Stimulated activated naive B cell treated with anti-CD40 and anti-IgM and Interleukin-4, amounts not matched to agents 10 μg/mL and 1 μg/mL and 100 μg/mL, for 72 hours (primary cell): ENCODE measurements around the gene MSH5.
A peak's percentile ranks its signal among the peaks of the same experiment; 100 is the strongest.

Source experiments
- ATAC-seq, 2 donors: fragments of 150-1000 bp; cut with Tn5 transposase; replicated peaks; 2 replicates each; pipeline ENCODE4 v1.10.0; 2021; ENCODE audit warnings: moderate library complexity in 1 of 2
- DNase-seq: peaks from one replicate; pipeline ENCODE4 v3.0.0; 2021
- H3K27ac Mint-ChIP-seq: one replicate; pipeline ENCODE4 v1.8.0; 2022; ENCODE audit warnings: mild to moderate bottlenecking, mixed read lengths
- H3K27me3 Mint-ChIP-seq, 2 donors: one replicate each; pipeline ENCODE4 v1.8.0; 2022; ENCODE audit warnings: mixed read lengths in 2 of 2
- H3K36me3 Mint-ChIP-seq, 2 donors: one replicate each; pipeline ENCODE4 v1.8.0; 2022; ENCODE audit warnings: mixed read lengths in 2 of 2, mild to moderate bottlenecking in 1 of 2
- H3K4me1 Mint-ChIP-seq, 2 donors: one replicate each; pipeline ENCODE4 v1.8.0; 2022; ENCODE audit warnings: mixed read lengths in 2 of 2, mild to moderate bottlenecking in 1 of 2
- H3K4me3 Mint-ChIP-seq, 2 donors: one replicate each; pipeline ENCODE4 v1.8.0; 2022; ENCODE audit warnings: mild to moderate bottlenecking in 2 of 2, mixed read lengths in 2 of 2, moderate library complexity in 1 of 2
- H3K9me3 Mint-ChIP-seq, 2 donors: one replicate each; pipeline ENCODE4 v1.8.0; 2022; ENCODE audit warnings: mixed read lengths in 2 of 2, mild to moderate bottlenecking in 1 of 2

MSH5 gene

GRCh38 chr6:31739639-31740396 is at the start of gene MSH5:
MSH5 (plus strand) TSS chr6:31740005; CDS start chr6:31740467, 462 bp downstream.
- Mint-ChIP-seq H3K4me1 (peaks cover 29 to 51% of the 10 kb centered on the region in 2 donors), H3K36me3 (peaks cover 29 to 41% of the 10 kb centered on the region in 2 donors), H3K4me3 (peak within 1 kb of the TSS; percentile 93 to 98), H3K9me3 (no peaks in the 10 kb centered on the region), H3K27me3 (no peaks in the 10 kb centered on the region), H3K27ac (peak within 1 kb of the TSS; percentile 95)
- DNase-seq (peak; percentile 97), ATAC-seq (peak; percentile 85 to 88)

GRCh38 chr6:31690231-31691077 is 49.4 kb upstream of the MSH5 start:
- Mint-ChIP-seq H3K4me1 (peaks cover 18 to 23% of the 10 kb centered on the region in 2 donors), H3K4me3 (peak overlapping the region in 1 of 2 donors; percentile 8), H3K9me3 (no peaks in the 10 kb centered on the region), H3K27ac (peak overlapping the region; percentile 78), H3K36me3 (peaks cover 52 to 66% of the 10 kb centered on the region in 2 donors), H3K27me3 (no peaks in the 10 kb centered on the region)
- DNase-seq: no peak
- peak in 1 of 2 donors; percentile 68 for ATAC-seq

GRCh38 chr6:31691078-31691463 is 48.7 kb upstream of the MSH5 start:
- no peak overlapping the region for H3K4me3 Mint-ChIP-seq
- H3K27me3 Mint-ChIP-seq: no peaks in the 10 kb centered on the region
- ATAC-seq (no peak), DNase-seq (no peak)
- H3K4me1 Mint-ChIP-seq: peaks cover 18 to 23% of the 10 kb centered on the region in 2 donors
- H3K27ac Mint-ChIP-seq: peak overlapping the region; percentile 77
- peaks cover 47 to 60% of the 10 kb centered on the region in 2 donors for H3K36me3 Mint-ChIP-seq
- H3K9me3 Mint-ChIP-seq: no peaks in the 10 kb centered on the region

- no peak overlapping the region for H3K4me3 Mint-ChIP-seq
- no peaks in the 10 kb centered on the region for H3K9me3 Mint-ChIP-seq
- no peaks in the 10 kb centered on the region for H3K27me3 Mint-ChIP-seq
- no peak for DNase-seq
- peaks cover 42 to 59% of the 10 kb centered on the region in 2 donors for H3K36me3 Mint-ChIP-seq
- peaks cover 18 to 23% of the 10 kb centered on the region in 2 donors for H3K4me1 Mint-ChIP-seq
- no peak for ATAC-seq
- H3K27ac Mint-ChIP-seq: no peak overlapping the region
Measured at GRCh38 chr6:31691564-31692108, 48.2 kb upstream of the MSH5 start.

- H3K36me3 Mint-ChIP-seq: peaks cover 43 to 59% of the 10 kb centered on the region in 2 donors
- H3K27me3 Mint-ChIP-seq: no peaks in the 10 kb centered on the region
- ATAC-seq (no peak), DNase-seq (no peak)
- no peak overlapping the region for H3K4me3 Mint-ChIP-seq
- peaks cover 20 to 23% of the 10 kb centered on the region in 2 donors for H3K4me1 Mint-ChIP-seq
- H3K27ac Mint-ChIP-seq: no peak overlapping the region
- no peaks in the 10 kb centered on the region for H3K9me3 Mint-ChIP-seq
Measured at GRCh38 chr6:31692353-31692752, 47.5 kb upstream of the MSH5 start.

GRCh38 chr6:31692886-31693285 is 46.9 kb upstream of the MSH5 start:
- peaks cover 23 to 24% of the 10 kb centered on the region in 2 donors for H3K4me1 Mint-ChIP-seq
- no peak for DNase-seq
- no peaks in the 10 kb centered on the region for H3K9me3 Mint-ChIP-seq
- no peaks in the 10 kb centered on the region for H3K27me3 Mint-ChIP-seq
- no peak overlapping the region for H3K27ac Mint-ChIP-seq
- no peak overlapping the region for H3K4me3 Mint-ChIP-seq
- no peak for ATAC-seq
- H3K36me3 Mint-ChIP-seq: peaks cover 41 to 59% of the 10 kb centered on the region in 2 donors

GRCh38 chr6:31693535-31693934 is 46.3 kb upstream of the MSH5 start:
- no peak overlapping the region for H3K27ac Mint-ChIP-seq
- no peaks in the 10 kb centered on the region for H3K9me3 Mint-ChIP-seq
- H3K4me1 Mint-ChIP-seq: peaks cover 23 to 24% of the 10 kb centered on the region in 2 donors
- H3K36me3 Mint-ChIP-seq: peaks cover 39 to 53% of the 10 kb centered on the region in 2 donors
- H3K4me3 Mint-ChIP-seq: no peak overlapping the region
- no peak for DNase-seq
- no peaks in the 10 kb centered on the region for H3K27me3 Mint-ChIP-seq
- no peak for ATAC-seq

GRCh38 chr6:31697555-31697954 is 42.2 kb upstream of the MSH5 start:
- H3K4me3 Mint-ChIP-seq: no peak overlapping the region

GRCh38 chr6:31700740-31701401 is 38.9 kb upstream of the MSH5 start:
- H3K9me3 Mint-ChIP-seq: no peaks in the 10 kb centered on the region
- H3K36me3 Mint-ChIP-seq: peaks cover 9 to 28% of the 10 kb centered on the region in 2 donors
- ATAC-seq: no peak
- H3K27ac Mint-ChIP-seq: peak overlapping the region; percentile 48
- no peak for DNase-seq
- peak overlapping the region; percentile 4 to 50 for H3K4me3 Mint-ChIP-seq
- peaks cover 22 to 25% of the 10 kb centered on the region in 2 donors for H3K4me1 Mint-ChIP-seq
- H3K27me3 Mint-ChIP-seq: no peaks in the 10 kb centered on the region

More at GRCh38 chr6:31697555-31697954, 42.2 kb upstream of the MSH5 start:
- ATAC-seq: no peak
- no peaks in the 10 kb centered on the region for H3K27me3 Mint-ChIP-seq
- H3K9me3 Mint-ChIP-seq: no peaks in the 10 kb centered on the region
- peaks cover 19% of the 10 kb centered on the region in 2 donors for H3K4me1 Mint-ChIP-seq
- peak overlapping the region; percentile 21 for H3K27ac Mint-ChIP-seq
- no peak for DNase-seq
- peaks cover 19 to 35% of the 10 kb centered on the region in 2 donors for H3K36me3 Mint-ChIP-seq

GRCh38 chr6:31701666-31702404 is 38.0 kb upstream of the MSH5 start:
- H3K4me1 Mint-ChIP-seq: peaks cover 22 to 25% of the 10 kb centered on the region in 2 donors
- peak overlapping the region; percentile 98 for H3K27ac Mint-ChIP-seq
- ATAC-seq (no peak), DNase-seq (no peak)
- H3K4me3 Mint-ChIP-seq: peak overlapping the region; percentile 96 to 99
- H3K27me3 Mint-ChIP-seq: no peaks in the 10 kb centered on the region
- H3K9me3 Mint-ChIP-seq: no peaks in the 10 kb centered on the region
- peaks cover 9 to 22% of the 10 kb centered on the region in 2 donors for H3K36me3 Mint-ChIP-seq

- peak overlapping the region; percentile 98 for H3K27ac Mint-ChIP-seq
- peaks cover 7 to 18% of the 10 kb centered on the region in 2 donors for H3K36me3 Mint-ChIP-seq
- no peaks in the 10 kb centered on the region for H3K9me3 Mint-ChIP-seq
- no peaks in the 10 kb centered on the region for H3K27me3 Mint-ChIP-seq
- peak overlapping the region; percentile 96 to 99 for H3K4me3 Mint-ChIP-seq
- ATAC-seq (peak; percentile 17 to 29), DNase-seq (no peak)
- peaks cover 20 to 25% of the 10 kb centered on the region in 2 donors for H3K4me1 Mint-ChIP-seq
Measured at GRCh38 chr6:31702405-31702818, 37.4 kb upstream of the MSH5 start.

GRCh38 chr6:31702819-31703716 is 36.7 kb upstream of the MSH5 start, which contains the start of gene ABHD16A:
ABHD16A (minus strand) TSS chr6:31703324; CDS start chr6:31703281, 43 bp downstream.
- DNase-seq: peak; percentile 97
- peak within 1 kb of the TSS; percentile 96 to 99 for H3K4me3 Mint-ChIP-seq
- ATAC-seq: peak; percentile 97 to 98
- peak within 1 kb of the TSS; percentile 98 for H3K27ac Mint-ChIP-seq
- no peaks in the 10 kb centered on the region for H3K27me3 Mint-ChIP-seq
- peaks cover 16 to 25% of the 10 kb centered on the region in 2 donors for H3K4me1 Mint-ChIP-seq
- no peaks in the 10 kb centered on the region for H3K9me3 Mint-ChIP-seq
- peaks cover 4 to 13% of the 10 kb centered on the region in 2 donors for H3K36me3 Mint-ChIP-seq
